Amniotic epithelial cell (primary cell): ENCODE results near the gene EDNRA.

Experiments
- DNase-seq: peaks from one replicate; pipeline ENCODE4 v3.0.0-alpha.2; 2010; ENCODE audit warnings: low read depth

EDNRA gene

DNA sequence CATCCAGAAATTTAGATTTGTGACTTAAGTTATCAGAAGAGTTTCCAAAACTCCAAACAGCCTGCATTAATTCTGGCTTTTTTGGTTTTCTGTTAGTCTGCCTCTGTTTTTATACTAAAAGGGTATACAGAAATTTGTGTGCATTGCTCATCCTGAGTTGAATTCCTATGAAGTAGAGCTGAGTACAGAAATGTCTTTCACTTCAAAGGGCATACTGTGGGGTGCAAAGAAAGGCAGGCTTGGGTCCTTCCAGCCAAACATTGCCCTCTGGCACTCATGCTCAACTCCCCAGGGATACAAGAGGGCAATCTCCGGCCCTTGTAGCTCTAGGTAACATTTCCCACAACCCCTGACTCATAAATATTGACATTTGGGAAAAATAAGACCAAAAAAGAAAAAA, 108.7 kb downstream of the EDNRA start:
- DNase-seq = no peak

DNA sequence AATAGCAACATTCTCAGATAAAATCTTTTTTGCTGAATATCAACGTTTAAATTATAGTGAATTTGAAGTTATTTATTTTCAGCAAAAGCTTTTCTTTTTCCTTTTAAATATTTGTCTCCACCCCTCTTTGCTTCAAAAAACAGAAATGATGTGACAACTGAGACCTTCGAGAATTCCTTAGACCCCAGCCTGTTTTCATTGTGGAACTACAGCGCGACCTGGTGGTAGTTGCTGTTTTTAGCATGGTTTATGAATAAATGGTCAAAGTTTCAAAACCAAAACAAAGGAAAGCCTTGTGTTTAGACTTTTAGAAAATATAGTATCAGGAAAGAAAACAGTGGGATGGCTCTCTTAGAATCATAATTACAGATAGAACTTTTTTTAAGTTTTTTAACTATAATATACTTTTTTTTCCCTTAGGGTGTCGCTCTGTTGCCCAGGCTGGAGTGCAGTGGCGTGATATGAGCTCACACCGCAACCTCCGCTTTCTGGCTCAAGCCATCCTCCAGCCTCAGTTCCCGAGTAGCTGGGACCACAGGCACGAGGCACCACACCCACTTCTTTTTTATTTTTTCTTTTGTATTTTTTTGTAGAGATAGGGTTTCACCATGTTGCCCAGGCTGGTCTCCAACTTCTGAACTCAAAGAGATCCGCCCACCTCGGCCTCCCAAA, 109.5 kb downstream of the EDNRA start:
- peak; percentile 55 for DNase-seq

DNA sequence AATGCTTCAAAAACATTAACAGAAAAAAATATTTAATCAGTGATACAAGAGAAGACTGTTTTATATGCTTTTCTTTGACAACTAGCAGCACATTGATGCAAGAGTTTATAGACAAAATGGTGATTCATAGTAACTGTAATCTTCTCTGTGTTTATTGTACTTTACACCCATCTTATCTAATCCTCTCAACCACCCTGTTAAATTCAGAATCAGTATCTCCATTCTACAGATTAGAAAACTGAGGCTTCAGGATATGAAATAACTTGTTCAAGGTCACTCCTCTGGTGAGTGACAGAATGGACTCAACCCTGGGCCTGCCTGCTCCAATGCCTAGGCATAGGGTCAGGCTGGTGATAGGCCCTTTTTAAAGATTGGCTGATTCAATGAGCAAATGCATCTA, 110.2 kb downstream of the EDNRA start:
- DNase-seq = peak; percentile 57

DNA sequence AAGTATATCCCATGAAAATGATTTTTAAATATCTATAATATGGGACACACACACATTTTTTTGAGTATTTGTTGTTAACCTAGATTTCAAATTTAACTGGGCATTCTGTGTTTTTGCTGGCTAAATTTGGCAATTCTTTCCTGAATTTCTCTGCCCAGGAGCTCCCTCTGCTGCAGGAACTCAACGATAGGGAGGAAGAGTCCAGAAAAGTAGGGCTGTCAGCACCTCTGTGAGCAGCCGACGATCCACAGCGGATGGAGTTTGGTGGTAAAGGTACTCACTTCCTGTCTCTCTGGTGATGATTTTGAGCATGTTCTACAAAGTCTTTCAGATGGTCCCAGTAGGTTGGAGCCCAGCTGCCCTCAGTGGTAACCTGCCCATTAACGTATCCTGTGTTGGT, 113.2 kb downstream of the EDNRA start:
- DNase-seq = no peak
